ENCODE measurements around the gene TMEM43.

TMEM43 gene

DNA sequence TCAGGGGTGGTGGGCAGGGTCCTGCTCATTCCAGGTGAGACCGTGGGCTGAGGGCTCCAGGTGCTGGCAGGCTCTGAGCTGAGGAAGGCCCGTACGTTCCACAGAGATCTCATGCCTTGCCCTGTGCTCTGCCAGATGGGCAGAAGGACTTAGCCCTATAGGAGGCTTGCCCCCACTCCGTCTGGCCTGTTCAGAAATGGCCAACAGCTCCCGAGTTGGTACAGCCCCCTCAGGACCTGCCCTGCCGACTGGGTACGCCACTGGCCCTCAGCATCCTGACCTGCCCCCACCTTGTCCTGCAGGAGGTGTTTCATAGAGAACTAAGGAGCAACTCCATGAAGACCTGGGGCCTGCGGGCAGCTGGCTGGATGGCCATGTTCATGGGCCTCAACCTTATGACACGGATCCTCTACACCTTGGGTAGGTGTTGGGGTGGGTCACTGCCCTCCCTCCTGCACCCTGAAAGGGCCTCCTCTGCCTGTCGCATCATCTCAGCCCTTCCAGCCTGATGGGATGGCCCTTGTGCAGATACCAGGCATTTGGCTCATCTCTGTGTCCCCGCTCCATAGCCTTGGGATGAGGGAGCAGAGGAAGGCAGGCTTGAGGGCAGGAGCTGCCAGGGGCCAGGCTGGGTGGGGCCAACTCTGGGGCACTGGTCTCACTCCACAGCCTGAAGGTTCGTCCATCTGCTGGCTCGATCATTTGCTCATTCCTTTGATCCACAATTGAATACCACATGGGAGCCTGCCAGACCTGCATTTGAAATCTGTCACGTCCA, 14.2 kb downstream of the TMEM43 start:
- DNase-seq, result no peak

DNA sequence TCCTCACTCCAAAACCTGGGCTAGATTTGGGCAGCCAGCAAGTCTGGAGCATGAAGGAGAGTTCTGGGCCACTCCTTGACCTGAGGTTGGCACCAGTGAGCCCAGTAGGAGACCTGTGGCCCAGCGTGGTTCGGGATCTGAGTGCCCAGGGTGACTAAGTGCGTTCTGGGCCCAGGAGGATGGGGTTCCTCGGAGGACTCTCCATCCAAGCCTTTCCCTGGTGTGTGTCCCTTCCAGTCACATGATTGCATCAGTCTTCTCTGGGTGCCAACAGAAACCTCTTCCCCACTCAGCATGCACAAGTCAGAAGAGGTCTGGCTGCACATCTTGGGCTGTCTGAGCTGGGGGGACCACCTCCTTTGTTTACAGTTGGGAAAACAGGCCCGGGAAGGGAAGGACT, 14.9 kb downstream of the TMEM43 start:
- DNase-seq, result no peak

- DNase-seq, result no peak
Observed at GRCh38 chr3:14140668-14141067, 15.8 kb downstream of the TMEM43 start.

GRCh38 chr3:14141144-14141543, 16.3 kb downstream of the TMEM43 start:
- no peak for DNase-seq

DNA sequence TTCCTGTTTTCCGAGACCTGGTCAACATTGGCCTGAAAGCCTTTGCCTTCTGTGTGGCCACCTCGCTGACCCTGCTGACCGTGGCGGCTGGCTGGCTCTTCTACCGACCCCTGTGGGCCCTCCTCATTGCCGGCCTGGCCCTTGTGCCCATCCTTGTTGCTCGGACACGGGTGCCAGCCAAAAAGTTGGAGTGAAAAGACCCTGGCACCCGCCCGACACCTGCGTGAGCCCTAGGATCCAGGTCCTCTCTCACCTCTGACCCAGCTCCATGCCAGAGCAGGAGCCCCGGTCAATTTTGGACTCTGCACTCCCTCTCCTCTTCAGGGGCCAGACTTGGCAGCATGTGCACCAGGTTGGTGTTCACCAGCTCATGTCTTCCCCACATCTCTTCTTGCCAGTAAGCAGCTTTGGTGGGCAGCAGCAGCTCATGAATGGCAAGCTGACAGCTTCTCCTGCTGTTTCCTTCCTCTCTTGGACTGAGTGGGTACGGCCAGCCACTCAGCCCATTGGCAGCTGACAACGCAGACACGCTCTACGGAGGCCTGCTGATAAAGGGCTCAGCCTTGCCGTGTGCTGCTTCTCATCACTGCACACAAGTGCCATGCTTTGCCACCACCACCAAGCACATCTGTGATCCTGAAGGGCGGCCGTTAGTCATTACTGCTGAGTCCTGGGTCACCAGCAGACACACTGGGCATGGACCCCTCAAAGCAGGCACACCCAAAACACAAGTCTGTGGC, 16.9 kb downstream of the TMEM43 start:
- DNase-seq, result no peak

DNA sequence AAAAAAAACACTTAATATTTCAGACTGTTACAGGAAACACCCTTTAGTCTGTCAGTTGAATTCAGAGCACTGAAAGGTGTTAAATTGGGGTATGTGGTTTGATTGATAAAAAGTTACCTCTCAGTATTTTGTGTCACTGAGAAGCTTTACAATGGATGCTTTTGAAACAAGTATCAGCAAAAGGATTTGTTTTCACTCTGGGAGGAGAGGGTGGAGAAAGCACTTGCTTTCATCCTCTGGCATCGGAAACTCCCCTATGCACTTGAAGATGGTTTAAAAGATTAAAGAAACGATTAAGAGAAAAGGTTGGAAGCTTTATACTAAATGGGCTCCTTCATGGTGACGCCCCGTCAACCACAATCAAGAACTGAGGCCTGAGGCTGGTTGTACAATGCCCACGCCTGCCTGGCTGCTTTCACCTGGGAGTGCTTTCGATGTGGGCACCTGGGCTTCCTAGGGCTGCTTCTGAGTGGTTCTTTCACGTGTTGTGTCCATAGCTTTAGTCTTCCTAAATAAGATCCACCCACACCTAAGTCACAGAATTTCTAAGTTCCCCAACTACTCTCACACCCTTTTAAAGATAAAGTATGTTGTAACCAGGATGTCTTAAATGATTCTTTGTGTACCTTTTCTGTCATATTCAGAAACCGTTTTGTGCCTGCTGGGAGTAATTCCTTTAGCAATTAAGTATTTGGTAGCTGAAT, 17.9 kb downstream of the TMEM43 start:
- peak in 1 of 4 experiments; percentile 22 for DNase-seq

GRCh38 chr3:14143271-14144225, 18.7 kb downstream of the TMEM43 start:
- no peak for DNase-seq

GRCh38 chr3:14144423-14145075, 19.7 kb downstream of the TMEM43 start:
- peak in 2 of 4 experiments; percentile 30 to 42 for DNase-seq

DNA sequence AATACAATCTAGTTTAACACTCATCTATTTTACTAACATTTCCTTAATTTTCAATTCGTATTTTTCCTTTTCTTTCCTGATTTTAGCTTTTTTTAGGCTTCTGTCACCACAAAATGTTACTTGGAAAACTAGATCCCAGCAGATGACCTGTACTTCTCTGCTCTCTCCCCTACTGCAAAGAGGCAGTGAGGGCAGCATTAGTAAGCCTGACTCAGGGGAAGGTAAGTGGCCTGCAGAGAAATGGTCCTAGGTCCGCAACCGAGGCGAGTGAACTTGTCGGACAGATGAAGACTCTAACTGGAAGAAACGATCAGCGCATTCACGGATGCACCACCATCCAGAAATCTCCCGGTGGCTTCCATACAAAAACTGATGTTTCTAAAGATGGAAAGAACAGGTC, 20.4 kb downstream of the TMEM43 start:
- no peak for DNase-seq

DNA sequence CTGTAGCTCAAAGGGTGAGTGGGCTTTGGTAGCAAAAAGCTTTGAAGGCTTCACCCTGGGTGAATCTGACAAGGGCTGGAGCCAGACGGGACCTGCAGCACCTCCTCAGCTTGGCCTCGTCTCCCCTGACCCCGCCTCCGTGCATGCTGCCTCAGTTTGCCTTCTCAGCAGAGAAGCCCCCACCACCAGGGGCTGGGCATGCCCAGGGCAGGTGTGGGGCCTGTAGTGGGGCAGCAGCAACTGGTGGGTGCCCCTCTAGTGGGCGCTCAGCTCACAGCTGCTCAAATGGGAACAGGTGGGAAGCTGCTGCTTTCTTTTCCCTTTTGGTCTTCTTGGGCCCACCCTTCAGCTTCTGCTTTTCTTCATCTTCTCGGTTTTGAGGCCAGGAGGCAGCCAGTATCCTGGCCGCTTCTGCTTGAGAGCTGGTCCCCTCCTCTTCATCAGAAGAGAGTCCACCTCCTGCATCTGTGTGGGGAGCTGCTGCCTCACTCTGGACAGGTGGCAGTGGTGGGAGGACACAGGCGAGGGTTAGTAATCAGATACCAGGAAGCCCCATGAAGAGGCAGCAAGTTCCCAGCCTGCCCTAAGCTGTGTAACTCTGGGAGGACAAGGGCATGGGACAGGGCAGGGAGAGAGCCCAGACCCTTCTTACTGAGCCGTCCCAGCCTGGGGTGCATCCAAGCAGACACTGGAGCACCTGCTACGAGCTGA, 21.0 kb downstream of the TMEM43 start:
- DNase-seq, result no peak

DNA sequence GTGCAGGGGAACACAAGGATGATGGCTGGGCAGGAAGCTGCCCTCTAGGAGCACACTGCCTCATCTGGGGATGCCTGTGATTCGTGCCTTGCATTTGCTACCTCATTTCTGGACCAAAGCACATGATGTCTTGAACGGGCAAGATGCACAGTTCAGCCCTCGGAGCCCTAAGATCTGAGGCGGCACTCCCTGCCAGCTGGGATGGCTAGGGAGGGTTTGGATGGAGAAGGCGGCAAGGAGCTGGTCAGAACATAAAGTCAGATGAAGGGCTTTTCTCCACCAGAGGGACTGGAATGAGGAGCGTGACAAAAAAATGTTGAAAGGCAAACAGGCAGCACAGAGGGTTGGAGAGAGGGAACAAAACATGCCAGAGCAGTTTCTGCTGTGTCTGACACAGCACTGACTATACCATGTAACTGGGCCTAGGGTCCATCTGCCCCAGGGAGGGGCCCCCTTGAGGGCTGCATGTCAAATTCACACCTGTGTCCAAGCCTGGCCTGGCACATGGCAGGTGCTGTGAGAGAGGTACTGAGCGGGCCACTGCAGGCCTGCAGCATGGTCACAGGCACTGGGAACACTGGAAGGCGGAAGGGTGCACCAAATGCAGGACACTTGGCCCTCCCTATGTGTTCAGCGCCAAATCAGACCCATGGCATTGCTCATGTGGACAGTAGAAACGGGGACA, 21.7 kb downstream of the TMEM43 start:
- DNase-seq, result no peak

DNA sequence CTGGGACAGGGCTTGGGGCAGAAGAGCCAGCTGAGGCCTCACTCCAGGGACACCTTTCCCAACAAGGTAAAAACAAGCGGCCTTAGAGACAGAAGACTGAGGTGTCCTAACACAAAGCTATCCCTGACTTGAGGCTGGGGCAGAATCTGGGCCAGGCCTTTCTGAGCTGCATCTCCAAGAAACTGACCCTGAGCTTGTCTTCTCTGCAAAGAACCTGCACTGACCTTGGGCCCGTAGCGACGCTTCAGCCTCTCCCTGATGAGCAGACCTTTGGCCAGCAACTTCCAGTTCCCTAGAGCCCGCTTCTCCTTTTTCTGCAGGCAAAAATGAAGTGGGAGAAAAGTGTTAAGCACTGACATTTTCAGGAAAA, 22.2 kb downstream of the TMEM43 start:
- no peak for DNase-seq

DNA sequence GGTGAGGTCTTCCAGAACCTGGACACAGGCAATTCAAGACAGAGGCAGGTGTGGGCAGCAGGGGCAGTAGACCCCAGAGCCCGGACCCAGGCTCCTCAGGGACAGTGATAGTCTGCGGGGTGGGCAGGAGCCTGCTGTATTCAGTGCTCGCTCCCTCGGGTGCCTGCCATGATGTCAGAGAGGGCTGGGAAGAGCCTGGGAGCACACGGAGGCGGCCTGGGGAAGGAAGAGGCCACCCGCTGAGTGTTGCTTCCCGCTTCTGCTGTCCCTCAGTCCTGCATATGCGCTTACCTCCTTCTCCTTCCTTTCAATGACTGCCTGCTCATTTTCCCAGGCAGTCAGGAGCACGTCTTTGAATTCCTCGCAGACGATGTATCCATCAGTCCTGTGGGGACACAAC, 22.8 kb downstream of the TMEM43 start:
- no peak for DNase-seq

DNA sequence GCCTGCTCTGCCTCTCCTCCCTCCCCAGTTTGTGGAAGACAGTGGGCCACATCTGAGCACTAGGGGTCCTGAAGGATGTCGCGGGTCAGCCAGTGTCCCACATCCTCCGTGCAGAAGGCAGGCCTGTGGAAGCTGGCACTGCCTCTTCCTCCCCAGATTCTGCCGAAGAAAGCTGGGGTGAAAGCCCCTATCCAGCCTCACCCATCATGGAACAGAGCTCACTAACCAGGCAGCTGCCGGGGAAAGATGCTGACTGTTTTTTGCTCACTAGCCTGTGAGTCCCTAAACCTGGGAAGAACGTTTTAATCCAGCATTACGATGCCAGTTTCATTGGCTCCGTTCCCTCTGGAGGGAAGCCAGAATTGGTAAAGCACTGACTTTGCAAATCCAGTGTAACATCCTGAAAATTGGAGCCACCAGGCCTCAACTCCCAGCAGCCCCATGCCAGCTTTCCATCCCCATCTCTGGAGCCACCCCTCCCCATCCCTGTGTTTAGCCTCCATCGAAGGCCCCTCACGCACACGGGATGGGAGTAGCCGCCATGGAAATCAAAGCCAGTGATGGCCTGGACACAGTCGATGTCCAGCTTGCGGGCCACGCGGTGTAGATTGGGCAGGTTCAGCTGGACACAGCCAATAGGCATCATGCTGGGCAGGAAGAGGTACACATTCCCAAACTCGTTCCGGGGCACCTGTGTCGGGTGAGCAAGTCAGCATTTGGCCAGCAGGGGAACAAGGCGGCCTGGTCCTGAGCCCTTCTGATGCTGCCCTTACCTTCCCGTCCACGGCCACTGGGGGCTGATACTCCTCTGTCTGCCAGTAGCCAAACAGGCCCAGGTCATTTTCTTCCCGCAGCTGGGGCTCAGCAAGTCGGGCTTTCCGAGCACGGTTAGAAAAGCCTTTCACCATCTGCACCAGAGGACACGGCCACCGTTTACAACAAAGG, 23.5 kb downstream of the TMEM43 start:
- DNase-seq, result no peak

DNA sequence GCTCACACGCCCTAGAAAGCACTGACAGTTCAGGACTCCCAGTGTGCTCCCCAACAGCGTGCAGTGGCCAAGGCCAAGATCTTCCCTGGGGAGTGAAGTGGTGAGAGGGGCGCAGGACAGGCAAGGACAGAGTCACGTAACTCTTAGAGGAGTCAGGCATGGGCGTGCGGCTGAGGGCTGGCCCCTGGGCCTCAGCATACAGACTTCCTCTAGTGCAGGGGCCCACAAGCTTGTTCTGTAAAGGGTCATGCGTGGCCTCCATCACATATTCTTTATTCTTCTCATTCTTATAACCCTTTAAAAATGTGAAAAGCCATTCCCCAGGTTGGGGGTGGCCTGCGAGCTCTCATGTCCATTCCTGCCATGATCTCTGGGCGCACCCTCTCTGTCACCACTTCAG, 25.2 kb downstream of the TMEM43 start:
- no peak for DNase-seq

DNA sequence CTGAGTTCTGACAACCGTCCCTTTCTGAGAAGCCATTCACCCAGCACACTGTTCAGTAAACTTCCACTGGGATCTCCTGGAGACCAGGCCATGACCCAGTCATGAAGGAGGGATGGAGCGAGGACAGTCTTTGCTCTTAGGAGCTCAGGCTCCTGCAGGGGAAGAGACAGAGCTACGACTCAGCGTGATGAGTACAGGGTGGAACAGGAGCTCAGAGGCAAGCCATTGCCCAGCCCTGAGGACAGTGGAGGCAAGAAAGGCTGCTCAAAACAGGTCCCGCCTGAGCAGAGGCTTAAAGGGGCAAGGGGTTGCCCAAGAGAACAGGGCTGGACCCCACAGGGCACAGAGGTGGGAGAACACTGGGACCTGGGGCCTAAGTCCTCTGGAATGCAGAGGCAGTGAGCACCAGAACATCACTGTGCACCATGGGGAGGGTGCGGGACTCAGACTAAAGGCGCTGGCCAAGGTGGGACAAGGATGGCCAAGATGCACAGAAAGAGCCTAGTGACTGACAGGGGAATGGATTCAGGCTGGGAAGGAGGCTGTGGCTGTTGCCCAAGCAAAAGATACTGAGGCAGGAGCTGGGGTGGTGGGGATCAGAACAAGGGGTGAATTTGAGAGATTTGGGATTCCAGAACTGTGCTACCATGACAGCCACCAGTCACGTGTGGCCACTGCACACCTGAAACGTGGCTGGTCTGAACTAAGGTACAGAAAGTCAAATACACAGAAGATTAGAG, 25.8 kb downstream of the TMEM43 start:
- DNase-seq, result no peak

GRCh38 chr3:14151471-14152083, 26.7 kb downstream of the TMEM43 start:
- no peak for DNase-seq

DNA sequence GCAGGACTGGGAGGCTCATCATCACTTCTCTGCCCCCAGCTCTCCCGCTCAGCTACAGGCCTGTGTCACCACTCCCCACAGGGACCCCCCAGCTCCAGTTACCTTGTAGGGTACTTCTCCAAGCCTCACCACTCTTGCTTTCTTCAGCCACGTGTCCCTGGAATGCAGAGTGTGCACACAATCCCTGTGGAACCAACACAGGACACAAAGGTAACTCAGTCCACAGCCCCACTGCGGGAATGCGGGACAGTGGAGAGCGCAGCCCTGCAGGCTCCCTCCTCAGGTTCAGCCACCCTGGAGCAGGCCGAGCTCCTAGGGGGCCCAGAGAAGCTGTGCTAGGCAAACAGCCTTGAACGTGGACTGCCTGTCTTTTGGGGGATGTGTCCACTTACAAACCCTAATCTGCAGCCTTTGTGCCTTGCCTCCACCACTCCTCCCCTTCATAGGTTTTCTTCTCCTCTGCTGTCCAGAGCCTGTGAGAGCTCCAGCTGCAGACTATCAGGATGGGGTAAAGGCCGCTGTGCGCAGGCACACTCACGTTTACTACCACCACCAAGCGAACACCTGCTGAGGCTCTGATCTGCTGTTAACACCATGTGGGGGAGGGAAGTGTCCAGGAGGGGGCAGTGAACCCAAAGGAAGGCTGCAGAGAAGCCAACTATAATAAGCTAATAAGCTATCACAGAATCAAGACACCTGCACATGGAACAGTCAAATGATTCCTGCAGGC, 27.5 kb downstream of the TMEM43 start:
- DNase-seq, result no peak
